Measurements from ENCODE around the gene PTPN4. TPM values are rescaled to one million over a fixed set of nuclear protein-coding genes. Genes with fewer than 3 reads are reported as not detected.

PTPN4 gene
- total and polyA plus RNA-seq, 2 of the 13 experiments (the other 11 are each of a cell fraction or from before 2014, with no cell fraction given): 20.3 to 34.6 TPM

GRCh38 chr2:119837350-119837749 is 77.6 kb downstream of the PTPN4 start (continued):
- TF ChIP-seq HINFP (CRISPR knock-in tag; IDR thresholded peaks at IDR 0.05; ENCODE audit: low read depth): no peak
- no peak for TF ChIP-seq FOXC1 (CRISPR knock-in tag; IDR thresholded peaks at IDR 0.05; ENCODE audit: borderline replicate concordance)
- TF ChIP-seq CREB1 (IDR thresholded peaks at IDR 0.05): no peak
- no peak for TF ChIP-seq CREB1 (CRISPR knock-in tag; IDR thresholded peaks at IDR 0.05)
- no peak for TF ChIP-seq TCF12 (IDR thresholded peaks at IDR 0.05)
- TF ChIP-seq TCF12 (CRISPR knock-in tag; IDR thresholded peaks at IDR 0.05): no peak
- no peak for TF ChIP-seq MXD4 (CRISPR knock-in tag; IDR thresholded peaks at IDR 0.05)
- TF ChIP-seq ATF6 (CRISPR knock-in tag; conservative IDR thresholded peaks at IDR 0.05): no peak
- TF ChIP-seq TFDP1 (CRISPR knock-in tag; IDR thresholded peaks at IDR 0.05; ENCODE audit: borderline replicate concordance): no peak
- TF ChIP-seq HDAC1 (CRISPR knock-in tag; IDR thresholded peaks at IDR 0.05): 0 out of 2 replicates have a peak, but pooled peaks have one; percentile 27
- TF ChIP-seq ZNF264 (CRISPR knock-in tag; IDR thresholded peaks at IDR 0.05): no peak
- no peak for TF ChIP-seq MLXIP (CRISPR knock-in tag; IDR thresholded peaks at IDR 0.05; ENCODE audit: borderline replicate concordance)
- TF ChIP-seq ZNF142 (CRISPR knock-in tag; IDR thresholded peaks at IDR 0.05): no peak

Data from HepG2 (cell line).